Measurements from ENCODE around the gene MYH13. TPM values are rescaled to one million over a fixed set of nuclear protein-coding genes. Genes with fewer than 3 reads are reported as not detected.

MYH13 gene
- not detected for total RNA-seq (2021; fragmentation: NEBNext Ultra II Directional; extraction: Animal tissue kit (Norgen Biotek cat#: 25700))
- long read RNA-seq: 0 reads

- Mint-ChIP-seq H3K4me1 (ENCODE audit: low read depth) (peaks cover 7% of the 10 kb centered on the region; the same call in 1 of the 2 replicates), H3K9me3 (no peaks in the 10 kb centered on the region; the same call in 1 of the 2 replicates), H3K4me3 (no peak within 1 kb of the TSS), H3K27ac (no peak within 1 kb of the TSS), H3K36me3 (ENCODE audit: low read depth) (no peaks in the 10 kb centered on the region), H3K27me3 (ENCODE audit: insufficient read depth) (peaks cover 8% of the 10 kb centered on the region; the same call in 1 of the 2 replicates)
- no peak for TF ChIP-seq CTCF (IDR thresholded peaks at IDR 0.05)
- no peak for DNase-seq
Measured at GRCh38 chr17:10372906-10373305, at the start of gene MYH13. TSS of gene MYH13 (minus strand) at chr17:10373006. CDS start at chr17:10364530, 8,476 bp downstream.

- H3K36me3 Mint-ChIP-seq (ENCODE audit: low read depth): no peaks in the 10 kb centered on the region
- TF ChIP-seq CTCF (IDR thresholded peaks at IDR 0.05): no peak
- no peaks in the 10 kb centered on the region for H3K4me1 Mint-ChIP-seq (ENCODE audit: low read depth)
- no peak within 1 kb of the TSS for H3K4me3 Mint-ChIP-seq
- no peak for DNase-seq
- H3K9me3 Mint-ChIP-seq: no peaks in the 10 kb centered on the region; the same call in 1 of the 2 replicates
- no peaks in the 10 kb centered on the region for H3K27me3 Mint-ChIP-seq (ENCODE audit: insufficient read depth)
- no peak within 1 kb of the TSS for H3K27ac Mint-ChIP-seq
Measured at GRCh38 chr17:10421900-10422542, 49.2 kb upstream of the MYH13 start, which contains the start of gene MYH8. TSS of gene MYH8 (minus strand) at chr17:10421950. CDS start at chr17:10420227, 1,723 bp downstream.

- H3K4me3 Mint-ChIP-seq: no peak overlapping the region
- TF ChIP-seq CTCF (IDR thresholded peaks at IDR 0.05): no peak
- no peak for DNase-seq
- no peaks in the 10 kb centered on the region; the same call in 1 of the 2 replicates for H3K9me3 Mint-ChIP-seq
- H3K27ac Mint-ChIP-seq: no peak overlapping the region
- H3K27me3 Mint-ChIP-seq (ENCODE audit: insufficient read depth): no peaks in the 10 kb centered on the region
- no peaks in the 10 kb centered on the region for H3K36me3 Mint-ChIP-seq (ENCODE audit: low read depth)
- H3K4me1 Mint-ChIP-seq (ENCODE audit: low read depth): no peaks in the 10 kb centered on the region
Measured at GRCh38 chr17:10421211-10421610, 48.4 kb upstream of the MYH13 start.

- Mint-ChIP-seq H3K4me3 (no peak overlapping the region), H3K36me3 (ENCODE audit: low read depth) (no peaks in the 10 kb centered on the region), H3K4me1 (ENCODE audit: low read depth) (no peaks in the 10 kb centered on the region), H3K9me3 (peaks cover 3% of the 10 kb centered on the region; the same call in 1 of the 2 replicates), H3K27me3 (ENCODE audit: insufficient read depth) (no peaks in the 10 kb centered on the region; the same call in 1 of the 2 replicates), H3K27ac (no peak overlapping the region)
- no peak for DNase-seq
- TF ChIP-seq CTCF (IDR thresholded peaks at IDR 0.05): no peak
Measured at GRCh38 chr17:10420811-10421210, 48.0 kb upstream of the MYH13 start.

- H3K27ac Mint-ChIP-seq: no peak overlapping the region
- H3K4me1 Mint-ChIP-seq (ENCODE audit: low read depth): no peaks in the 10 kb centered on the region
- H3K9me3 Mint-ChIP-seq: peaks cover 8% of the 10 kb centered on the region; the same call in 1 of the 2 replicates
- no peak for TF ChIP-seq CTCF (IDR thresholded peaks at IDR 0.05)
- H3K4me3 Mint-ChIP-seq: no peak overlapping the region
- H3K36me3 Mint-ChIP-seq (ENCODE audit: low read depth): no peaks in the 10 kb centered on the region; the same call in 1 of the 2 replicates
- DNase-seq: no peak
- H3K27me3 Mint-ChIP-seq (ENCODE audit: insufficient read depth): no peaks in the 10 kb centered on the region; the same call in 1 of the 2 replicates
Measured at GRCh38 chr17:10417431-10417830, 44.6 kb upstream of the MYH13 start.
